Osteoblast (primary cell): ENCODE results near the gene MALRD1. TPM values are rescaled to one million over a fixed set of nuclear protein-coding genes. Genes with fewer than 3 reads are reported as not detected.

Experiments used
- DNase-seq: peaks from one replicate; pipeline ENCODE4 v3.0.0; 2011; ENCODE audit warnings: low spot score, mixed read lengths; ENCODE audit not compliant: insufficient read length; ENCODE audit errors: missing footprints
- H2AFZ ChIP-seq: 2 replicates; pipeline ENCODE4 v1.6.0; 2011; ENCODE audit warnings: mild to moderate bottlenecking, low read length
- H3K27ac ChIP-seq: 2 replicates; pipeline ENCODE4 v1.5.1; 2011; ENCODE audit warnings: mild to moderate bottlenecking, low read depth, low read length, moderate library complexity
- H3K27me3 ChIP-seq: 2 replicates; pipeline ENCODE4 v1.6.0; 2012; ENCODE audit warnings: mild to moderate bottlenecking, control low read depth, inconsistent platforms, low read length, moderate library complexity; ENCODE audit not compliant: insufficient read depth
- H3K36me3 ChIP-seq: 2 replicates; pipeline ENCODE4 v1.5.1; 2011; ENCODE audit warnings: mild to moderate bottlenecking, low read length, control low read depth, moderate library complexity; ENCODE audit not compliant: insufficient read depth
- H3K4me1 ChIP-seq: 2 replicates; pipeline ENCODE4 v1.5.1; 2011; ENCODE audit warnings: mild to moderate bottlenecking, low read length, control low read depth, moderate library complexity; ENCODE audit not compliant: insufficient read depth
- H3K4me2 ChIP-seq: 2 replicates; pipeline ENCODE4 v1.6.0; 2011; ENCODE audit warnings: mild to moderate bottlenecking, low read length; ENCODE audit not compliant: insufficient read depth
- H3K4me3 ChIP-seq: fragments of 200-600 bp; sonication (generic); 3 replicates; pipeline ENCODE4 v1.5.1; 2012; ENCODE audit warnings: mild to moderate bottlenecking, low read length, inconsistent platforms; ENCODE audit not compliant: insufficient read depth
- H3K79me2 ChIP-seq: 2 replicates; pipeline ENCODE4 v1.6.0; 2012; ENCODE audit warnings: mild to moderate bottlenecking, low read length, control low read depth, inconsistent platforms; ENCODE audit not compliant: insufficient read depth
- H3K9me3 ChIP-seq: 2 replicates; pipeline ENCODE4 v1.5.1; 2011; ENCODE audit warnings: low read depth, low read length, control low read depth
- H4K20me1 ChIP-seq: 2 replicates; pipeline ENCODE4 v1.6.0; 2012; ENCODE audit warnings: mild to moderate bottlenecking, low read length, control low read depth; ENCODE audit not compliant: insufficient read depth
- total RNA-seq: library from RNA; depleted of rRNA; stranded (reverse); fragments of >200 nt; gene quantifications from 2 replicates; pipeline ENCODE4 v1.2.3, GENCODE V29; 2012
- TF ChIP-seq, protein P1 (sequence below): IDR thresholded peaks from 2 replicates; pipeline ENCODE4 v1.5.1; 2011; ENCODE audit warnings: mild to moderate bottlenecking, low read depth, low read length, moderate library complexity; ENCODE audit errors: extremely low read depth

The MALRD1 gene
- total RNA-seq, 1 donor, result 2.9 TPM

DNA sequence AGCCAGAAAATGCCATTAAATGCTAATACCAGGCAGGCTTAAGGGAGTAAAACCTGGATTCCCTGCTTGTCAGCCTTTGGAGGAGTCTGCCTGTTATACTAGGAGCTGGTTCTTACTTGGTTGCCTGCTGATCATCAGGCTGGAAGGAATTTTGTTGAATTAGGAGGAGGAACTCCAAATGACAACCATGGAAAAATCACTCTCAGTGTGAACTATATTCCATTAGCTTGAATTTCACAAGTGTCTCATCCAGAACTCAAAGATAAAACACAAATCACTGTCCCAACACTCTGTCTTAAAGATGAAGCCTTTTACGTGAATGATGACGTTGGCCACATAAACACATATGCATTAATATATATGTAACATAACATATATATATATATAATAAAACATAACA is 528.8 kb downstream of the MALRD1 start:
- Histone ChIP-seq H3K4me2 (no peak overlapping the region), H3K9me3 (no peaks in the 10 kb centered on the region), H3K27me3 (no peaks in the 10 kb centered on the region), H3K4me3 (no peak overlapping the region), H2AFZ (no peak overlapping the region), H4K20me1 (no peaks in the 10 kb centered on the region), H3K79me2 (no peaks in the 10 kb centered on the region), H3K4me1 (no peaks in the 10 kb centered on the region), H3K27ac (no peak overlapping the region), H3K36me3 (no peaks in the 10 kb centered on the region)
- no peak for DNase-seq
- TF ChIP-seq, protein P1, sequence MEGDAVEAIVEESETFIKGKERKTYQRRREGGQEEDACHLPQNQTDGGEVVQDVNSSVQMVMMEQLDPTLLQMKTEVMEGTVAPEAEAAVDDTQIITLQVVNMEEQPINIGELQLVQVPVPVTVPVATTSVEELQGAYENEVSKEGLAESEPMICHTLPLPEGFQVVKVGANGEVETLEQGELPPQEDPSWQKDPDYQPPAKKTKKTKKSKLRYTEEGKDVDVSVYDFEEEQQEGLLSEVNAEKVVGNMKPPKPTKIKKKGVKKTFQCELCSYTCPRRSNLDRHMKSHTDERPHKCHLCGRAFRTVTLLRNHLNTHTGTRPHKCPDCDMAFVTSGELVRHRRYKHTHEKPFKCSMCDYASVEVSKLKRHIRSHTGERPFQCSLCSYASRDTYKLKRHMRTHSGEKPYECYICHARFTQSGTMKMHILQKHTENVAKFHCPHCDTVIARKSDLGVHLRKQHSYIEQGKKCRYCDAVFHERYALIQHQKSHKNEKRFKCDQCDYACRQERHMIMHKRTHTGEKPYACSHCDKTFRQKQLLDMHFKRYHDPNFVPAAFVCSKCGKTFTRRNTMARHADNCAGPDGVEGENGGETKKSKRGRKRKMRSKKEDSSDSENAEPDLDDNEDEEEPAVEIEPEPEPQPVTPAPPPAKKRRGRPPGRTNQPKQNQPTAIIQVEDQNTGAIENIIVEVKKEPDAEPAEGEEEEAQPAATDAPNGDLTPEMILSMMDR, result no peak

DNA sequence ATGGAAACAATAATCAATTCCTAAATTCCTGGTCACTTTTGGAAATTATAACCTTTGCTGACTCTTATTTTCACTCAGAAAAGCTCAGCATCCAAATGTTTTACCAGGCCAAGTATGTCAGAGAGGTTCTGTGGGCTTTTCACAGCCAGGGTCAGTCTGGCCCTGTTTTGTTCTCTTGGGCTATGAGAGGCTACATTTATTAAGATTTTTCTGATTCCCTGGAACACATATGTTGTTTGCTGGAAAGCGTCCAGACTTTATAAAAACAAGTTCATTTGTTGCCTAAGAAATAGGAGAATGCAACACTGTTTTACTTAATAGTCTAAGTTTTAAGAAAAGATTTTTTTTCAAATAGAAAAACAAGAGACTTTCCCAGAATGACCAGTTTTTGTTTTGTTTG is 529.2 kb downstream of the MALRD1 start:
- Histone ChIP-seq H3K9me3 (no peaks in the 10 kb centered on the region), H3K27ac (no peak overlapping the region), H3K4me3 (no peak overlapping the region), H3K79me2 (no peaks in the 10 kb centered on the region), H3K36me3 (no peaks in the 10 kb centered on the region), H4K20me1 (no peaks in the 10 kb centered on the region), H3K27me3 (no peaks in the 10 kb centered on the region), H2AFZ (no peak overlapping the region), H3K4me1 (no peaks in the 10 kb centered on the region), H3K4me2 (no peak overlapping the region)
- no peak for DNase-seq
- TF ChIP-seq, protein P1, result no peak

DNA sequence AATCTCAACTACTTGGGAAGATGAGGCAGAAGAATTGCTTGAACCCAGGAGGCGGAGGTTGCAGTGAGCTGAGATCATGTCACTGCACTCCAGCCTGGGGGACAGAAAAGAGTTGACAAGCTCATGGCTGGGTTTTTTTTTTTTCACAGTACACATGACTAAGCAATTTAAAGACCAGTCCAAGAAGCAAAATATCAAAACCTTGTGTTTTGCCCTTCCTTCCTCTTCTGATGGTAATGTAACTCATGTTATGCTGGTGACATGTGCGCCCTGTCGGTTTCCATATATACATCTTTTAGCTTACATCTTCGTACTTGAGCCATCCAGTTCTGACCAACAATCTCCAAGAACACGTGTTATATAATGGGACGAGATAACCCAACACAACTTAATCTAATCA is 530.0 kb downstream of the MALRD1 start:
- H2AFZ ChIP-seq, result no peak overlapping the region
- no peaks in the 10 kb centered on the region for H3K4me1 ChIP-seq
- TF ChIP-seq, protein P1, result no peak

DNA sequence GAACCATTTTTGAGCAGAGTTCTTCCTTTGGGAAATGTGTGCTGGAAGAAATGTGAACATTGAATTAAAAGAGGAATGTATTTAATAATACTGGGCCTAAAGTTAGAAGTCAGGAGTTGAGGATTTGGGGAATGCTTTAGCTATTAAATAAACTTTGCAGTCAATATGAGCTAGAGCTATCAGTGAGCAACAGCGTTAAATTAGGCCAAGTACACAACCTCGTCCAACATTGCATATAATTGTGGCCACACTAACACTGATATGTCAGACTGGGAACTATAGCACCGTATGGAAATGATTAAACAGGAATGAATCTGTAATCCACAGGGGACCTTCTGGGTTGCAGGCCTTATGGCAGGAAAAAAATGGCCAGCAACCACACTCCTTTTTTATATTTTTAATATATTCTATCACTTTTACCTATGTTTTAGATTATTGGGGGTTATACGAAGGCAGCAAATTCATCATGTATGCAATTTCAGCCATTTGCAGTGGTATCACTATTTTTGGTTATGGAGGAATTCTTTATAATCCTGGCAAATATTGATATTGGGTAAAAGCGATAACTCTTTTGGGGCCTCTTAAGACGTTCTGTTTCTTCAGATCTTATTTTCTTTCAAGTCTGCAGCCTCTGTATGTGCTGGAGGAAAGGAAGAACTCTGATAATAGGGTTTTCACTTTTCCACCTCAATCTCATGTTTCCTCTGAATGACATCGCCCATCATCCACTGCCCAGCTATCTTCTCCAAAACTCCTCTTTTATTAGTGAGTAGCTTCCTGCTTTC is 531.4 kb downstream of the MALRD1 start:
- no peak overlapping the region for H2AFZ ChIP-seq
- H3K4me1 ChIP-seq, result no peaks in the 10 kb centered on the region
- no peak for DNase-seq
- H3K79me2 ChIP-seq, result no peaks in the 10 kb centered on the region
- H3K27me3 ChIP-seq, result no peaks in the 10 kb centered on the region
- no peak overlapping the region for H3K4me2 ChIP-seq
- H3K9me3 ChIP-seq, result no peaks in the 10 kb centered on the region
- H3K36me3 ChIP-seq, result no peaks in the 10 kb centered on the region
- no peak overlapping the region for H3K27ac ChIP-seq
- no peaks in the 10 kb centered on the region for H4K20me1 ChIP-seq
- no peak overlapping the region for H3K4me3 ChIP-seq
- TF ChIP-seq, protein P1, result no peak

More for the DNA sequence above, 530.0 kb downstream of the MALRD1 start:
- no peak overlapping the region for H3K27ac ChIP-seq
- H4K20me1 ChIP-seq, result no peaks in the 10 kb centered on the region
- no peaks in the 10 kb centered on the region for H3K27me3 ChIP-seq
- H3K79me2 ChIP-seq, result no peaks in the 10 kb centered on the region
- DNase-seq, result no peak
- no peaks in the 10 kb centered on the region for H3K36me3 ChIP-seq
- no peaks in the 10 kb centered on the region for H3K9me3 ChIP-seq
- H3K4me2 ChIP-seq, result no peak overlapping the region
- H3K4me3 ChIP-seq, result no peak overlapping the region
